Endothelial cell of hepatic sinusoid (primary cell): ENCODE data around the gene CLCA1.
"Not testable (repeated sequence)": the region's sequence is repeated elsewhere in the genome, so short reads cannot be mapped to it uniquely, and the experiment has no call there.

Experiments used
- in situ Hi-C: cut with HindIII; loops from 2 replicates; pipeline ENCODE4 v1.10.0; 2017; ENCODE audit warnings: low sequenced_read_pairs

The CLCA1 gene

DNA sequence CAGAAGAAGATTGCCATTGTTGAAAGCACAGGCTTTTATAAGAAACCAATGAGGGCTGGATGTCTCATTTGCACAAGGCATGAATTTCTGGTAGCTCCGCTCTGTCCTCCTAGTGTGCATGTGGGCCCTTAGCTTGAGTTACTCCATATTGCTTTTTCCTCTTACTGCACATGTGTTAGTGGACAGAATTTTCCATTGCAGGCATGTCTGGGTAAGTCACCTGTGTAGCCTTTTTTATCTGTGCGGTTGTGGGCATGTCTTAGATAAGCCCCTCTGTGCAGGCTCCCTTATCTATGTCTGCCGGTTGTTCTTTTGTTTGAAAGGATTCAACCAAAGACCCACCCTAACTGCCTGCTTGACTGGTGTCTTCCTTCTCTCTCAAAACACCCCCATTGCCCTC, 7.2 kb upstream of the CLCA1 start:
- in situ Hi-C loops: loop anchor here (5.0 kb wide), 1 partner anchor 56 kb away; no protein-coding TSS in a partner anchor

DNA sequence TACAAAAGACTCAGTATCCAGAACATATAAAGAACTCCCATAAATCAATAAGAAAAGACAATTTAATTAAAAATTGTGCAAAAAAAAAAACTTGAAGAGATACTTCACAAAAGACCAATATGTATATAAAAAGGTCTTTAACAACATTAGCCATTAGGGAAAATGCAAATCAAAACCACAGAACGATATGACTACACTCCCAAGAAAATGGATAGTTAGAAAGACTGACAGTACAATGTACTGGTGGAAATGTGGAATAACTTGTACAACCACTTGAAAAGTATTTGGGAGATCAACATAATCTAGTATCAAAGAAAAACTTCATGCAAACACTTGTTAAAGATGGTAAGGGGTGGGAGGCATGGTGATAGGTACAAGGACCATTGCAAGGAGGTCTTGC, 3.9 kb upstream of the CLCA1 start:
- in situ Hi-C loops: loop anchor here (5.0 kb wide), 1 partner anchor 52 kb away; no protein-coding TSS in a partner anchor

DNA sequence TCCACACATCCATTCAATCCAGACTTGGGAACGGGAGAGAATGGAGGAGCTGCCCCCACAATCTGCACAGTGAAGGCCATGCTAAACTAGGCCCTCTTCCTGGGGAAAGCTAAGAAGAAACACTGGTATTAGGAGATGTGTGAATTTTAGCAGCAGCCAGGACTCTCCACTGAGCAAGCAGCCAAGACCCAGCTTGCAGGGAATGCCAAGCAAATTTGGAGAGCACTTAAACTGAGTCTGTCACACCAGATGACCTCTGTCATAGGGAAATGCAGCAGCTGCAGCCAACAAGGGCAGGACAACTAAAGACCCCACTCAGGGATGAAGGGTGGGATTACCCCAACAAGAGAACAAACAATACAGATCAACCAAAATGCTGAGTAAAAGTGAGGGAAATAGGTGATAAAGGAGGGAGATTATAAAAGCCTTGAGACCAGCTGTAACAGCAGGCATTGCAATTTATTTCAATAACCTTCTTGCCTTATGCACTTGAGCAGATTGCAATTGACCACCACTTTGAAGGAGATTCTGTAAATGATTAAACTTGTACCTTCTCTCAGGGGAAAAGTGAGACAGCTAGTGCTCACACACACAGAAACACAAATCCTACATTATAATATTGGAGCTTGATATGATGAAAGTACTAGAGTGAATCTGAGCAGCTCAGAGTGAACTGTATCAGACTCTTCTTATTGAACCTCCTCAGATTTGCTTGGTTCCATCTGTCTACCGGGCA, 2.5 kb upstream of the CLCA1 start:
- in situ Hi-C loops: no loop called here

DNA sequence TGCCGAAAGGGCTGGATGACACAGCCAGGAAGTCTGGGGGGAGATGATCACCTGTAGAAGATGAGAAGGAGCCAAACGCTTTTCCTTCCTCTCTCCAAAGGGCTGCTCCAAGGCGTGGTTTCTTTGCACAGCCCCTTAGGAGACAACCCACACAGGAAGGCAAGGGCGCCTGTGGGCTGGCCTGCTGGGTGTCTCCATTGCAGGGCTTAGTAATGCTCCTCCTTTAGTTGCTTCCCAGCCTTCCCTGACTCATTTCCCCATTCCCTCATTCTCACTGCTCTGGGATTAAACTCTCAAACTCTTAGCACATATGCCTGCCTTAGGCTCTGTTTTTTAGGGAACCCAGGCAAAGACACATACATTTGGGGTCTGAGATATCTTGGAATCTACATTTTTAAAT, 1.7 kb upstream of the CLCA1 start:
- in situ Hi-C loops: no loop called here

DNA sequence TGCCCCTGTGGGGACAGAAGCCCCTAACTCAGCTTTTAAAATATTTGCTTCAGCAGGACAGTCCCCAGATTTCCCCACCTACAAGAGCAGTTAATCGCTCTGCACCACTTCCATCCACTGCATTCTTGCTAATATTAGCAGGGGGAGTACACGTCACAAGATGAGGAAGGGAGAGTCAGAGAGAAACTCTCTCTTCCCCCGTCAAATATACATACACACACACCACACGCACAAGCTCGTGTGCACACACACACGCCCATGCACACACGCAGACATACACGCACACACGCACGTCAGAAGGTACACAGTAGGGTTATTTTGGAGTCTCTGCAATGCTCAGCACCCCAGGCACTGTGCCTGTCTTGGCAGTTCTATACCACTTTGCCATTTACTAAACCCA, 2.1 kb downstream of the CLCA1 start:
- in situ Hi-C loops: no loop called here

DNA sequence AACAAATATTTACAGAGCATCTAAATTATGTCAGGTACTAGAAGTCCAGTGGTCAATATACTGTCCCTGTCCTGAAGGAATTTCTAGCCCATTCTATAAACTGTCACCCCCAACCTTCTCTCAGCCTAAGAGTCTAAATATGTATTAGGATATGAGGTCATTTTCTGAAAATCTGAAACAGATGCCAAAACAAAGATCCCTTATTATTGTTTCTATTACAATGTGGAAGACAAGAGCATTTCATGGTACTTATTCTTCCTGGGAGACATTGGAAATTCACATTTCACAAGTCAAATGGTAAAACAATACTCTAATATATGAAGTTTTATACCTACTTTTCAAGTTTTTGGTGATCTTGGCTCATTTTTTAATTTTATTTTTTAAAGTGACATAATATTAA, 2.6 kb downstream of the CLCA1 start:
- in situ Hi-C loops: no loop called here

DNA sequence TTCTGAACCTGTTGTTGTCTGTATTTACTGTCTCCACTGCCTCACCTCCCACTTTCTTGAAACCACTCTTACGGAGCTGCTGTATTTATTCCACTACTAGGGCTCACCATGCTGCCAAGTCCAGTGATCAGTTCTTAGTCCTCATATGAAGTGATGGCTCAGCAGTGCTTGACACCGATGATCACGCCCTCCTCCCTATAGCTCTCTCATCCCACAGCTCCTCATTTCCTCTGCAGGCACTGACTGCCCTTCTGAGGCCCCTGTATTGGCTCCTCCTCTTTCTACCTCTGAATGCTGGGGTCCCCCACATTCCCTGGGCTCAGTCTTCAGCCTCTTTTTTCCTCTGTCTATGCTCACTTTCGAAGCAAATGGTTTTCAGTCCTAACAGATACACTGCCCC, 3.4 kb downstream of the CLCA1 start:
- in situ Hi-C loops: no loop called here

DNA sequence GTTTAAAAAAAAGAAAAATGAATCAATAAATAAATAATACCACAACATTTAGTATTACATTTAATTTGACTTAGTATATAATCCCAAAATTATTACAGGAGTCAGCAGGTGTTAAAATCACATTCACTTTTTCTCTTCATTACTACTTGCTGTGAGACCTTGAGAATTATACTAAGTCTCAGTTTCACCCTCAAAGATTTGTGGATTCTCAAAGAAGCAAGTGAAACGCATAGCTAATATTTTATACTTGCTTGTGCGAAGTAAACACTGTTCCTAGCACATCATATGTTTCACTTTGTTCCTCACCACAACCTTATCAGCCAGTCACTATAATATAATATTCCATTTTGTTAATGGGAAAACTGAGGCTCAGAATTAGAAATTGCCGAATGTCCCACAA, 4.0 kb downstream of the CLCA1 start:
- in situ Hi-C loops: no loop called here

DNA sequence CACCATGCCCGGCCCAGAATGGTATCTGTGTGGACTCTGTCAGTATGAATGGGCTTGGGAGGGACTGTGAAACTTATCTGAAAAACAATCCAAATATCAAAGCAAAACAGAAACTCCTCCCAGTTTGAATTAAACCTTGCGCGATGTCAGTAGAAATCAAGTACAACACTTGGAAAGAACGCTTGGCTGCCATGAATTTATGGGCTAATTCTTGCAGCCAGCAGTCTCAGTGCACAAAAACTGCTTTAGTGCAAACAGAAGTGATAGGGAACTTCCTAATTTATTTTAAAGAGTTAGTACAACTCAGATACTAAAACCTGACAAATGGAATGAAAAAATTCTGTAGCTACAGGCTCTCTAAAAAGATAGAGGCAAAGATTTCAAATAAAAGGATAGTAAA, 8.5 kb downstream of the CLCA1 start:
- in situ Hi-C loops: no loop called here

DNA sequence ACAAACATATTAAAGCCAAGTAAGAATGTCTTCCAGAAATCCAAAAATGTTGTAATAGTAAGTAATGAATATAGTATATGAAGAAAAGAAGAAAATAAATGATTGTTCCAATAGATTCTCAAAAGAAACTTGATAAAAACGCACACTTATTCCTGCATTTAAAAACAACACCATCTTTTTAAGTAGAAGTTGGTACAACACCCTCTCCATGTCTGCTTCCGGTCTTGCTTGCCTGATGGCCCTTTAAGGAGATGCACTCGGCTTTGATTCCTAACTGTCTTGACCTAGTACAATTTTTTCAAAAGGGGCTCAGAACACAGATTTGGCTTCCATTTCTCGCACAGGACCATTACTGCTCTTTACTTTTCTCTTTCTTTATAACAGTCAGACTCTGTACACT, 9.0 kb downstream of the CLCA1 start:
- in situ Hi-C loops: no loop called here

DNA sequence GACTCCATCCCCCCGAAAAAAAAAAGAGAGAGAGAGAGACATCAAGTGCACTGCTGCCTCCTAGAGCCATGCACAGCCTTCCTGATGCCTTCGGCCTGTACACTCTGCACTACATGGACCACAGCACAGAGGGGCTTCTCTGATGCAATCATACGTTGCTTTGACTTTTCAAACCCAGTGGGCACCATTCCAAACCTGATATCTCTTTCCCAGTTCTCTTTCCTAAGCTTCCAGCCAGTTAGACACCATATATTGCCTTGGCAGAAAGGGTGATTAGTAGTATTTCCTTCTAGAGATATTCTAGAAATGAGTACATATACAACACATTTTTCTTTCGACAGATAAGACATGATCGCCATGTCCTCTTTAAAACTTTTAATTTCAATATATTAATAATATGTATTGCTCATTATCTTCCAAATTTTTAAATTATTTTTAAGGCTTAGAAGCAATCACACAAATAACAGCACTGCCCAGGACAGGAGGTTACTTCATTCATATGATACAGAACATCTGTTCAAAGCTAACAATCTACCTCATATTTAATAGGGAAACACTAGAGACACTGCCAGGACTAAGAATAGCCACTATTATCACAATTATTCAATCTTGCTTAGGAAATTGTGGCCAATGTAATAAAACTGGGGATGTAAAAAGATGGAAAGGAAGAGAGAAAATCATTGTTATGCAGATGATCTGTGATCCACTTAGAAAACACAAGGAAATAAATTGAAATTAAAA, 9.9 kb downstream of the CLCA1 start:
- in situ Hi-C loops: no loop called here

DNA sequence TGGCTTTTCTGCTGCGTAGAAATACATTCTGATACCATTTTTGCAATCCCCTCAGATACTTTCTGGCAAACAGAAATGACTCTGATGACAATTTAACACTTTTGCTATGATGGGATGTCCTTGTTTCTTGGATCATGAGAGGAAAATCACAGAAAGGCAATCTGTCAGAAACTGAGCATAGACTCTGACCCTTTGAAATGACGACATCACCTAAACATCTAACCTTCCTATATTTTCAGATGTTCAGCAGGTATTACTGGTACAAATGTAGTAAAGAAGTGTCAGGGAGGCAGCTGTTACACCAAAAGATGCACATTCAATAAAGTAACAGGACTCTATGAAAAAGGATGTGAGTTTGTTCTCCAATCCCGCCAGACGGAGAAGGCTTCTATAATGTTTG, 13.2 kb downstream of the CLCA1 start:
- in situ Hi-C loops: no loop called here

DNA sequence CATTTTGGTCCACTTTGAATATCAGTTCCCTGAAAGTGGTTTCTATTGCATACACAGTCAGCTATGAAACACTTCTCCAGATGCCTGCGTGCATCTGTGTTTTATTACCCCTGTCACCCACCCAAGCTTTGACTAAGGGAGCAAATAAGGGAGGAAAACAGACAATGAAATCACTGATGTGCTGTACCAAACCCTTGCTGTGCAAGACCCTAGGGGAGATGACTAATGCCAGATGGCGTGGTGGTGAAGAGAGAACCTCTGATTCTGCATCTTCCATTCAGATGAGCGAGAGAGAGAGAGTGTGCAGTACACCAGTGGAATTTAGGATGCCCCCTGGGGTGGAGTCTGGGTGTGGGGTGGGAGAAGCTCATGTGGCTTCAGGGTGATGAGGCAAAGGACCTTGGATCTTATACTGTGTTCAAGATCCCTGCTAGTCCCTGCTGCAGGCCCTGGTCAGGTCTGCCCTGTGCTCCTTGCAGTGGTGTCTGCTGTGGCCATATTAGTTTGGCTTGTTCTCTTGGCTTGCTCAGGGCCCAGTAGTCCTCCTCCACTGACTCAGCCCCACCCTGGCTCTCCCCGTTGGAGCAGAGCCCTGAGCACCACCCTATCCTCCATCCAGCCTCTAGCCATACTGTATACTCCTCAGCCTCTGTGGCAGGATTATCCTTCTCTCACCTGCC, 18.5 kb downstream of the CLCA1 start:
- in situ Hi-C loops: no loop called here

DNA sequence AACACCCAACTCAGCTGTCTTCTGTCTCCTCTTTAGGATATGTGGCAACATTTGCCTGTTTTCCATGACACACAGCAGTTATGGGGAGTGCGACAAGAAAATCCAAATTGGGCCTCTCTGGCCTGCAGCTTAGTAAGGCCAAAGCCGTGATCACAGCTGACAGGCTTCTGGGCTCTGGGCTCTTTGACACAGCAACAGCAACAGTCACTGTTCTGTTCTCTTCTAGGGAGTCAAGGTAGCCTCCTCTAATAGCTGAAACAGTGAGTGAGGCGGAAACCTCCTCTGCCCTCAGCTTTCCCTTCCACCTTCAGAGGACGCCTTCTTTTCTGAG, 19.0 kb downstream of the CLCA1 start:
- in situ Hi-C loops: no loop called here

DNA sequence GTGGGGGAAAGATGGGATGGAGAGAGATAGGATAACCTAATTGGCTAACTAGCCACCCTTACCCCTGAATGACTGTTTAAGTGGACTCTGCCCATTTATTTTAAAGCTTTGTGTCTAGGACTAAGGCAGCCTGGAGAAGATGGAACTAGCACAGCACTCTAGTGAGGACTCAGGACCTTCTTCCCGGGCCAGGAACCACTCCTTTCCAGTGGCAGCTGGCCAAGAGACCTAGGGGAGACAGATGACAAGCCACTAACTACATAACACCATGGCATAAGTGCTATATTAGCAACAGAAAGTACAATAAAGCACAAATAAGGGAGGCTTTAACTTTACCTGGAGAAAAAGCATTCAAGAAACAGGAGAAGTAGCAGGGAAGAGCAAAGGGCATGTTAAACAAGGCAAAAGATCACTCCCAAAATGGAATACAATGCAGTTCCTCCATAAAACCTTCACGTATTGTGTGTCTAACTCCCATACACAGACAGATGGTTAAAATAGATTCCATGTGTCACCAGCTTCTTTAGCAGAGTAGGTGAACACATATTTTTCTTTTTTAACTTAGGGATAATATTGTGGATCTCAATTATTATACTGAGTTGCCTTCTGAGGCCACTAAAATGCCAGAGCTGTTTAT, 20.6 kb downstream of the CLCA1 start:
- in situ Hi-C loops: no loop called here

DNA sequence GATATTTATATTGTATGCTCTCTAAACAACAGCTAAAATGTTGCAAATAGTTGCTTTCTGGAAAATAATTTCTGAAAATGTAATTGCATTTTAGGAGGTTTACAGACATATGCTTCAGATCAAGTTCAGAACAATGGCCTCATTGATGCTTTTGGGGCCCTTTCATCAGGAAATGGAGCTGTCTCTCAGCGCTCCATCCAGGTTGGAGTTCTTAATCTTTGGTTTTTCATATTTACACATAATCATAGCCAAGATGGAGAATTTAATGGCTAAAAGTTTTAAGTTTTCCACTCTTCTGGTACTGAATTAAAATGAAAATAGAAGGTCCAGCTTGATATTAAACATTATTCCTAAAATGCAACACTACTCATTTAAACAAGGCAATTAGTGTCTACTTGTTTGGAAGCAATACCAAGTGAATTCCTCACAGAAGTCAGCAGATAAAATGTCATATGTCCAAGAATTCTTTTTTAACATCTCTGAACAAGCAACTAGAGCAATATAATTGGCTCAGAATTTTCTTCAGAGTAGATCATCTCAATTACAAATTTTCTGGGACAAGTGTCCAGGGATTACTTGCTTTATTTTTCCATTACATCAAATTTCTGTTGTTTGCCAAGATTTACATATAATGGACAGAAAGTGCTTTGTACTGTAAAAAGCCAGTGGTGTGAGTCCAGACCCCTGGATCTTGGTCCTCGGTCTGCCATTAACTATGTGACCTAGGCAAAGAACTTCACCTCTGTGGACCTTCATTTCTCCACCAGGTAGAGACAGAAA, 22.6 kb downstream of the CLCA1 start:
- in situ Hi-C loops: no loop called here

DNA sequence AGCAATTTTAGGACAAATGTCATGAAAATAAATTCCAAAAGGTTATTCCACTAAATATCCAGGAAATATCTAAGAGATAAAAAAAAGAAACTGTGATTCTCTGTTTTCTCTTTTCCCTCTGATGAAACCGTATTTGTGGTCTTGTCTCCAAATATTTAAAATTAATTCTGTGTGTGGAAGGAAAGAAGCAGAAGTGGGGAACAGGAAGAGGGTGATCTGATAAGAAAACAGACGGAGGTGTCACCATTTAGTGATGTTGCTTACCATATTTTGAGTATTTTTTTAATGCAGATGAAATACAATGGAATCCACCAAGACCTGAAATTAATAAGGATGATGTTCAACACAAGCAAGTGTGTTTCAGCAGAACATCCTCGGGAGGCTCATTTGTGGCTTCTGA, 29.6 kb downstream of the CLCA1 start:
- in situ Hi-C loops: no loop called here

DNA sequence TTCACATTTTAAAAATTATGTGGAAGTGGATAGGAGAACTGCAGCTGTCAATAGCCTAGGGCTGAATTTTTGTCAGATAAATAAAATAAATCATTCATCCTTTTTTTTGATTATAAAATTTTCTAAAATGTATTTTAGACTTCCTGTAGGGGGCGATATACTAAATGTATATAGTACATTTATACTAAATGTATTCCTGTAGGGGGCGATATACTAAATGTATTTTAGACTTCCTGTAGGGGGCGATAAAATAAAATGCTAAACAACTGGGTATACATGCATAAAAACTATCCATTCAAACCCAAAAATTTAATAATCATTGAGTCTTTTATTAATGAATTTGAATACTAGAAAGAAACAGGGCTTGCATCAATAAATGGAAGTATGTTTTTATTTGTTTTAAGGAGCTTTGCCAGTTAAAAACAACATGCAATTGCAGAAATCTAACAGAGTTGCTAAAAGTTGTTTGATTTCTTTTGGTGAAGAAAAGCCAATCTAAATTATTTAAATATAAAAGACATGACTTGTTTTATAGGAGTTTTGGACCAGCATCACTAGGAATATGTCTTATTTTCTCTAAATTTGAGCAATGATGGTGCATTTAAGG, 31.4 kb downstream of the CLCA1 start:
- in situ Hi-C loops: no loop called here

DNA sequence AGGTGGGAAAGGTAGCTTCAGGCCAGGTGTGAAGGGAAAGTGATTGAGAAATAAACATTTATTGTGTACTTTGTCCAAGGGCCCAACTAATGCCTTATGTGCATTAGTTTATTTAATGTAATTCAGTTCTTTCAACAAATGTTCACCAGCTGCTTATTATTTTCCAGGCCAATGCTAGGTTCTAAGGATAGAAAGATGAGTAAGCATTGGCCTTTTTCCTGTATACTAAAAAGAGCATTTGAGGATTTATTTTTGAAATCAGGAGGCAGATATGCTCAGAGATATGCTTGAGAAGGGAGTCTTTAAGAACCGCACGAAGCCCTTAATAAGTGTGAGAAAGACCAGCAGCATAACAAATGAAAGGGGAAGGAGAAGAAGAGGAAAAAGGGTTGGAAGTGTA, 32.0 kb downstream of the CLCA1 start:
- in situ Hi-C loops: no loop called here

DNA sequence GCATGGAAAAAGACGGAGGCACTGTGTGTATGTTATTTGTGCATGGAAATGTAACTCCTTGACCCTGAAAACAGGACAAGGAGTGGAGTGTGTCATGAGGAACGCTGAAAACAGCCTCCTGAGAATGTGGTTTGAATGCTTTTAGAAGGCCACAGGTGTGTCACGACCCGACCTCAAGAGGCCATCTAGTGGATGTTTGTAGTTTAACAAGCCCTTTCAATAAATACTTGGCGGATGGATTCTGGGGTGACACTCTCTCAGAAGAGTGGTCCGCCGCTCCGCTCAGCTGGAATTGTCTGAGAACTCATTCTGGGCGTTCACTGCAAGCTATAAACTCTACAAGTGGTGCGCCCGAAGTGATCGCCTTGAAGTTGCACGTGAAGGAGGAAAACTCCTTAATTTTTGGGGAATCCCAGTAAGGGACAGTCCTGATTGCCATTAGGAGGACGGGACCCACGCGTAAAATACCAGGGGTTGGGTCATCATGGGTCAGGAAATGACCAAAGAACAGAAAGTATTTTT, 33.5 kb downstream of the CLCA1 start:
- in situ Hi-C loops: not testable (repeated sequence)
